SK-MEL-5 (cell line): ENCODE measurements around the gene ULBP1. TPM values are rescaled to one million over a fixed set of nuclear protein-coding genes. Genes with fewer than 3 reads are reported as not detected.
"Not testable (repeated sequence)": the region's sequence is repeated elsewhere in the genome, so short reads cannot be mapped to it uniquely, and the experiment has no call there.

ENCODE experiments used
- DNase-seq: peaks from one replicate; pipeline ENCODE4 v3.0.0-alpha.2; 2016; ENCODE audit warnings: low read depth, low spot score
- in situ Hi-C: cut with HindIII; loops from 2 replicates; pipeline ENCODE4 v1.10.0; 2016; ENCODE audit warnings: low sequenced_read_pairs, high pct_unique_total_duplicates, low pct_unique_long_range_greater_than_20kb
- total RNA-seq: library from RNA; depleted of rRNA; stranded (reverse); fragments of >200 nt; shearing (Covaris generic); gene quantifications from 2 replicates; pipeline ENCODE4 v1.2.3, GENCODE V29; 2014

Gene ULBP1
- total RNA-seq, 1 experiment from 2014 or later = not detected

GRCh38 chr6:149945276-149945675, 18.5 kb upstream of the ULBP1 start:
- in situ Hi-C loops, DNase-seq: not testable (repeated sequence)

GRCh38 chr6:149946631-149947030, 17.1 kb upstream of the ULBP1 start:
- DNase-seq, in situ Hi-C loops: not testable (repeated sequence)

DNA sequence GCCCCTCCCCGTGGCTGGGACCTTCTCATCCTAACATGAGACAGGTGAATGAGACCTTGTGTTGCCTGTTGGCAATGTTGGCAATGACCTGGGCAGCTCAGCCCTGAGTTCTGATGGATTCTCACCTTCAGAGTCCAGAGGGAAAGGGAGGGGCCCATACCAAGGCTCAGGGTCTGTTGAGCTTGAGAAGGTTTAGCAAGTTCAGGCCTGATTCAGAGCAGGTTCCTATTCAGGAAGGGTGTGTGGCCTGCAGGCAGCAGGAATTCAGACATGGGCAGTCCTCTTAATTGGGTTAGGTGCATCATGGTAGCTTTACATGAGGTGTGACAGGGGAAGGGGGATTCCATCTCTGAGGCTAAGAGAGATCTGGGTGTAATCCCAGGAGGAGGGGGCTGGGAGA, 16.2 kb upstream of the ULBP1 start:
- DNase-seq, in situ Hi-C loops: not testable (repeated sequence)

- no peak for DNase-seq
- in situ Hi-C loops = no loop called here
Observed at GRCh38 chr6:149948011-149948410, 15.7 kb upstream of the ULBP1 start.

DNA sequence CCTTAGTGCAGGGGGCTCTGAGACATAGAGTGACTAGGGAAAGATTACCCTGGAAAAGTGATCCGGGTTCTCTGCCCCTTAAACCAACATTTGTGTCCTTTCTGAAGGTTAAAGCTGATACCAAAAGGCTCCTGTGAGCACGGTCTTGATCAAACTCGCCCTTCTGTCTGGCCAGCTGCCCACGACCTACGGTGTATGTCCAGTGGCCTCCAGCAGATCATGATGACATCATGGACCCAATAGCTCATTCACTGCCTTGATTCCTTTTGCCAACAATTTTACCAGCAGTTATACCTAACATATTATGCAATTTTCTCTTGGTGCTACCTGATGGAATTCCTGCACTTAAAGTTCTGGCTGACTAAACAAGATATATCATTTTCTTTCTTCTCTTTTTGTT, 15.1 kb upstream of the ULBP1 start:
- in situ Hi-C loops = no loop called here
- no peak for DNase-seq

- in situ Hi-C loops = no loop called here
- DNase-seq = no peak
Observed at GRCh38 chr6:149950423-149950822, 13.3 kb upstream of the ULBP1 start.

DNA sequence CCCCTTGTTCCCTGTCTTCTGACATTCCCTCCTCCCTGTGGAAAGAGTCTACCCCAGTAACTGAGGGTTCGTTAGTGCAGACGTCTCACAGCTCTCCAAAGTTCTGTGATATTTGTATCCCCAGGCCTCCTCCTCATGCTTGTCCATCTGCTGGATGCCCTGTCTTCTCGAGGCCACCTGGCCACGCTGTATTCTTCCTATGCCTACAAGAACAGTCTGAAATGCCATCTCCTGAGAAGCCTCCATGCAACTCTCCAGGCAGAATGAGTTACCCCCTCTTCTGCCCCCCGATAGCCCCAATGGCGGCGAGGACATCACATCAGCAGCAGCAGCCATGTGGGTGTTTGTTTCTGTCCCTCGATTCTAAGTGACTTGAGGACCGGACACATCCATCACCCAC, 12.6 kb upstream of the ULBP1 start:
- no peak for DNase-seq
- in situ Hi-C loops = no loop called here

- DNase-seq = no peak
- in situ Hi-C loops = no loop called here
Observed at GRCh38 chr6:149951626-149952025, 12.1 kb upstream of the ULBP1 start.

DNA sequence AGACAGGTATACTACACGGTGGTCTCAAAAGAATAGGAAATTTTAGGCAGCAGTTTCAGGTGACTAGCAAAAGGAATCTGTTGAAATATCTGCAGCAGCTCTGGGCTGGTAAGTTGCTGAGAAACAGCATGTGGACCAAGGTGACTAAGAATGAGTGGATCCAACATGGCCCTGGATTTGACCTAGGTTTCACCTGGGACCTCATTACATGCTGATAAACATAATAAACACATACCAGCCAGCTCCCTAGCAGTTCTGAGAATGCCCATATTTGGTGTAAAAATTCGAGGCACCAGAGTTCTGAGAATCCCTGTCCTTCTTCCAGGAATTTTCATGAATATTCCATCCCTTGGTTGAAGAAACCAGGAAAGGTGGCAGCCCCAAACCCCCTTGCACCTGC, 10.4 kb upstream of the ULBP1 start:
- in situ Hi-C loops, DNase-seq: not testable (repeated sequence)

DNA sequence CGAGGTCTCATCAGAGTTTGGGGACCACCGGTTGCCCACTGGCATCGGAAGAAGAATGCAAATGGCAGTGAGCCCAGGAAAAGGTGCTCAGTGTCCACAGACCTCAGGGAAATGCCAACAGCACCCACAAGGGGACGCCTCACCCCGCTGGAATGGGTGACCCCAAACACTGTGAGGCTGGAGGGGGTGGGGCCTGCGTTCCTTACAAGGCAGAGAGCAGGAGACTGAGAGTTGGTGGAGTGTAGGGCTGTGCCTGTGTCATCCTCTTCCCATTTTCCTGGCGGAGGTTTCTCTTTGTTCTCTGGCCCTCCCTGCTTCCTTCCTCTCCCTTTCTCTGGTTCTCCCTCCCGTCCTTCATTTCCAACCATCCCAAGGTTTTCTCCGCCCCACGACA, 9.8 kb upstream of the ULBP1 start:
- DNase-seq, in situ Hi-C loops: not testable (repeated sequence)

DNA sequence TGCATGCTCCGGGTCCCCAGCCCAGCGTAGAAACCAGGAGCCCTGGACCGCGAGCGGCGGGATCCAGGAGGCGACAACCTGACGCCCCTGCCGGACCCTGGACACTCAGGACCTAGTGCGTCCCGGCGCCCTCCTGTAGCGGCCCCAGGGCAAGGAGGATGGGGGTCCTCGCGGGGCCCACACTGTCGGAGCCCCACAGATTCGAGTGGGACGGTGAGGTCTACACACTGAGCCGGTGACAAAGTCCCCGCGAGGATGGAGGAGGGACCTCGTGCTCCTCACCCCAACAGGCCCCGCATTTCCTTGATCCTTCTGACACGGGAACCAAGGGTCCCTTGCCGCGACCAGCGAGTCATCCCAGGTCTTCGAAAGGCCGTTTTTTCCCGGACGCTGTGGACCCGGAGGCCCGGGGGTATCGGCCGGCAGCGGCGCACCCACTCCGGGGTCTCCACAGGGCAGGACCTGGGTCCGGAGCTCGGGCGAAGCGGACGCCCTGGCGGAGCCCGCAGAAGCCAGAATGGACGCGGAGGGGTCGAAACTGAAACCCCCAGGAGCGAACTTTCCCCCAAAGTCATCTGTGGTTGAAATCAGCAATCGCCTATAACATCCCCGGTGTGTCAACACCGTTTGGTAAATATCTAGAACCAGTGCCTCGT, 9.3 kb upstream of the ULBP1 start:
- DNase-seq, in situ Hi-C loops: not testable (repeated sequence)

GRCh38 chr6:149954984-149955653, 8.6 kb upstream of the ULBP1 start:
- DNase-seq, in situ Hi-C loops: not testable (repeated sequence)

DNA sequence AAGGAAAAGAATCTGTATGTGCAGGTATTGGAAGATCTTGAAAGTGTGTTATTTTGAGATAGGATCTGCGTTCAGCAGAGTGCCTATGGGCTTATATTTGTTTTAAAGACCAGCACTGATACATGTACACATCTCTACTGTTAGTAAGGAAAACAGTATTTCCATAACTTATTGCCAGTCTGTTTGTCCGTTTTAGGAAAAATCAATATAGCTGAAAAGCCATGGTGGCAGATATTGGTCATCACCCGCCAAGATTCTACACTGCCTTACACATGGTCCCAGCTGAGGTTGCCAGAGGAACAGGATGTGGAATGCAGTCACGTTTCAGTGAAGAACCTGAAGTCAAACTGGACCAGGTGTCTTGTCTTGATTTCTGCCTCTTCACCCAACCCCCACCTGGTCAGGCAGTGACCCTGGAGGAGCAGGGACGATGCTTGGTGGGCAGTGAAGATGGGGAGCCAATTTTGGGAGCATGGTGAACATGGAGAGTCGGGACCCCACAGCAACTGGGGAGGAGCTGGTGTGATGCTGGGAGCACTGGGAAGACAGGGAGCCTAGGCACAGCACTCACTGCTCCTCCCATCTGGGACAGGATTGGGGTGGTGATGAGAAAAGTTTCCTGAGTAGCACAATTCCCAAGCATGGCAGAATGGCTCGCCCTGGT, 8.0 kb upstream of the ULBP1 start:
- DNase-seq, in situ Hi-C loops: not testable (repeated sequence)

- in situ Hi-C loops, DNase-seq: not testable (repeated sequence)
Observed at GRCh38 chr6:149958124-149958523, 5.6 kb upstream of the ULBP1 start.

DNA sequence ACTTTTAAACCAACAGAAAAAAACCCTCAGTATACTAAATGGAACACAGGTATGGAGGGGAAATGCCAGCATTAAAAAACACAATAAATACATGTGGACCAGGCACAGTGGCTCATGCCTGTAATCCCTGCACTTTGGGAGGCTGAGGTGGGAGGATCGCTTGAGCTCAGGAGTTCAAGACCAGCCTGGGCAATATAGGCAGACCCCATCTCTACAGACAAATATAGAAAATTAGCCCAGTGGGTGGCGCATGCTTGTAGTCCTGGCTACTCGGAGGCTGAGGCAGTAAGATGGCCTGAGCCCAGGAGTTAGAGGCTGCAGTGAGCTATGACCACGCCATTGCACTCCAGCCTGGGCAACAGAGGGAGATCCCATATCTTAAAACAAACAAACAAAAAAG, 3.9 kb upstream of the ULBP1 start:
- DNase-seq, in situ Hi-C loops: not testable (repeated sequence)

DNA sequence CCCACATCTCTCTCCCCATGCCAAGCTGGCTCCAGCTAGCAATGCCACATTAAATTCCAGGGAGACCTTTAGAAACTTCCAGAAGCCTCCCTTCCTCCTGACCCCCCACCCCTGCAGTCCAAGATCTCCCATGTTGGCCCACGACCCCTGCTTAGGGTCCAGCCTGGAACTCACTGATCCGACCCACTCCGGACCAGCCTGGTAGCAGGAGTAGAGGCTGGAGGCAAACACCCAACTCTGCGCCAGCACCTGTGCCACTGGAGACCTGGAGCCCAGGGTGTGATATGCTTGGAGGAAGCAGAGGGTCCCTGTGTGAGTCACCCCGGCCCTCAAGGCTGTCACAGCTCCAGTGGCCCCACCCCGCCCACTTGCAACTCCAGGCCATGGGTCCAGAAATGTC, 3.3 kb upstream of the ULBP1 start:
- no peak for DNase-seq
- in situ Hi-C loops = no loop called here

DNA sequence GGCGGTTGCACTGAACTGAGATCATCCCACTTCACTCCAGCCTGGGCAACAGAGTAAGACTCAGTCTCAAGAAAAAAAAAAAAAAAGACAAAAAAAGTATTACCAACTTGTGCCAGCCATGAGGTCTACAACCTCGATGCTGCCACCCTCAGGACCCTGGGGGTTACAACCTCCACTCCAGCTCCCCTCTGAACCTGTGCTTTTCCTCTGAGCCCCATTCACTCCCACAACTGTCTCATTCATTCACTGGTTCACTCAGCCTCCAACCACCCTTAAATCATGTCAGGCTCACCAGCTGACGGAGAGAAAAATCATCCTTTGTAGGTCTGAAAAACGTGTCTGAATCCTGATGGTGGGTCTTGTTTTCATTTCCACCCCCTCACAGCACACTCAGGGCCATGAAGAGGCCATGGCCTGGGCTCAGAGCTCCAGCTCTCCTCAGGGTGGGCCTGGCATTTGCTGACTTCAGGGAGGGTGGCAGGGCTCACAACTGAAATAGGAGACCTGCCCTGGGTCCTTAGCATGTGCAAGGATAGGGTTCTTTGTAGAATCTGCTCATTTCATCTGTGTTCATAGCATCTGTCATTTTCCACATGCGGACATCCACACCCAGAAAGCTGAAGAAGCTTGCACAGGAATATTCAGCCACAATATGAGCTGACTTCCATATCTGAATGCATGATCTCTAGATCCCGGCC, 1.9 kb upstream of the ULBP1 start:
- peak; percentile 60 for DNase-seq
- in situ Hi-C loops = no loop called here
